GM12878 (cell line): ENCODE measurements around the gene FMNL2.

Experiments
- CBX5 ChIP-seq: sonication (generic); IDR thresholded peaks from 2 replicates; pipeline ENCODE4 v1.6.1; 2016; ENCODE audit warnings: low read depth, moderate library complexity, mild to moderate bottlenecking, inconsistent platforms
- HCFC1 ChIP-seq: fragments of 150-350 bp; IDR thresholded peaks from 2 replicates; pipeline ENCODE4 v1.6.1; 2014; ENCODE audit warnings: low read length
- RFX5 ChIP-seq: IDR thresholded peaks from 2 replicates; pipeline ENCODE4 v1.6.1; 2011; ENCODE audit warnings: low read depth, low read length, improper control_type of control experiment
- SMAD1 ChIP-seq: fragments of 450-650 bp; IDR thresholded peaks from 2 replicates; pipeline ENCODE4 v1.6.1; 2018; ENCODE audit warnings: mild to moderate bottlenecking, low read depth; ENCODE audit not compliant: partially characterized antibody
- SPI1 ChIP-seq: IDR thresholded peaks from 2 replicates; pipeline ENCODE4 v1.6.1; 2011; ENCODE audit warnings: low read depth, mild to moderate bottlenecking, low read length, moderate library complexity, borderline replicate concordance; ENCODE audit not compliant: insufficient read depth
- SREBF2 ChIP-seq: IDR thresholded peaks from 2 replicates; pipeline ENCODE4 v1.6.1; 2012; ENCODE audit warnings: mild to moderate bottlenecking, low read length
- TF ChIP-seq, protein P1 (sequence below): fragments of 450-650 bp; IDR thresholded peaks from 2 replicates; pipeline ENCODE4 v1.6.1; 2017; ENCODE audit warnings: mild to moderate bottlenecking
- TF ChIP-seq, protein P2 (sequence below), 3 experiments: IDR thresholded peaks in 2 of 3; conservative IDR thresholded peaks in 1 of 3; 2 replicates each; pipeline ENCODE4 v1.5.1; 2011; ENCODE audit warnings: low read depth in 3 of 3, low read length in 3 of 3, mild to moderate bottlenecking in 3 of 3, control low read depth in 2 of 3, moderate library complexity in 2 of 3, inconsistent platforms in 1 of 3, mixed read lengths in 1 of 3; ENCODE audit not compliant: control insufficient read depth in 2 of 3, insufficient read depth in 1 of 3; ENCODE audit errors: extremely low read depth in 1 of 3
- TF ChIP-seq, protein P3 (sequence below): IDR thresholded peaks from 2 replicates; pipeline ENCODE4 v1.6.1; 2012; ENCODE audit warnings: low read depth, low read length, improper control_type of control experiment

DNA sequence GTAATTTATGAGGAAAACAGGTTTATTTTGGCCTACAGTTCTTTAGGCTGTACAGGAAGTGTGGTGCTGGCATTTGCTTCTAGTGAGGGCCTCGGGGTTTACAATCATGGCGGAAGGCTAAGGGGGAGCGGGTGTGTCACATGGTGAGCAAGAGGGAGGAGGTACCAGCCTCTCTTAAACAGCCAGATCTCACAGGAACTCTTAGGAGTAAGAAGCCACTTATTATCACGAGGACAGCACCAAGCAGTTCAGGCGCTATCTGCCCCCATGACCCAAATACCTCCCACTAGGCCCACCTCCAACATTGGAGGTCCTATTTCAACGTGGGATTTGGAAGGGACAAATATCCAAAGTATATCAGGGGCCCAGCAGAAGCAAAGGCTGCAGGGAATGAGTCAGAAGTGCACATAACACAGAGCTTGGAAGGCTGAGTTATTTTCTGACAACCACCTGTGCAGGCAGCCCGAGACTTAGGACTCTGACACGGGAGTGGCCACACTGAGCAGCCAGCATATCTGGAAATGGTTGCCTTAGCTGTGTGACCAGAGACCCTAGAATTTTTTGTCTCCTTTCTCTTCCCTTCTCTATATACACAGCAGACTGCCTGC is 211.4 kb downstream of the FMNL2 start:
- no peak for TF ChIP-seq HCFC1
- no peak for TF ChIP-seq RFX5
- TF ChIP-seq, protein P1, sequence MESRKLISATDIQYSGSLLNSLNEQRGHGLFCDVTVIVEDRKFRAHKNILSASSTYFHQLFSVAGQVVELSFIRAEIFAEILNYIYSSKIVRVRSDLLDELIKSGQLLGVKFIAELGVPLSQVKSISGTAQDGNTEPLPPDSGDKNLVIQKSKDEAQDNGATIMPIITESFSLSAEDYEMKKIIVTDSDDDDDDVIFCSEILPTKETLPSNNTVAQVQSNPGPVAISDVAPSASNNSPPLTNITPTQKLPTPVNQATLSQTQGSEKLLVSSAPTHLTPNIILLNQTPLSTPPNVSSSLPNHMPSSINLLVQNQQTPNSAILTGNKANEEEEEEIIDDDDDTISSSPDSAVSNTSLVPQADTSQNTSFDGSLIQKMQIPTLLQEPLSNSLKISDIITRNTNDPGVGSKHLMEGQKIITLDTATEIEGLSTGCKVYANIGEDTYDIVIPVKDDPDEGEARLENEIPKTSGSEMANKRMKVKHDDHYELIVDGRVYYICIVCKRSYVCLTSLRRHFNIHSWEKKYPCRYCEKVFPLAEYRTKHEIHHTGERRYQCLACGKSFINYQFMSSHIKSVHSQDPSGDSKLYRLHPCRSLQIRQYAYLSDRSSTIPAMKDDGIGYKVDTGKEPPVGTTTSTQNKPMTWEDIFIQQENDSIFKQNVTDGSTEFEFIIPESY, result no peak
- no peak for TF ChIP-seq SPI1
- TF ChIP-seq, protein P2, sequence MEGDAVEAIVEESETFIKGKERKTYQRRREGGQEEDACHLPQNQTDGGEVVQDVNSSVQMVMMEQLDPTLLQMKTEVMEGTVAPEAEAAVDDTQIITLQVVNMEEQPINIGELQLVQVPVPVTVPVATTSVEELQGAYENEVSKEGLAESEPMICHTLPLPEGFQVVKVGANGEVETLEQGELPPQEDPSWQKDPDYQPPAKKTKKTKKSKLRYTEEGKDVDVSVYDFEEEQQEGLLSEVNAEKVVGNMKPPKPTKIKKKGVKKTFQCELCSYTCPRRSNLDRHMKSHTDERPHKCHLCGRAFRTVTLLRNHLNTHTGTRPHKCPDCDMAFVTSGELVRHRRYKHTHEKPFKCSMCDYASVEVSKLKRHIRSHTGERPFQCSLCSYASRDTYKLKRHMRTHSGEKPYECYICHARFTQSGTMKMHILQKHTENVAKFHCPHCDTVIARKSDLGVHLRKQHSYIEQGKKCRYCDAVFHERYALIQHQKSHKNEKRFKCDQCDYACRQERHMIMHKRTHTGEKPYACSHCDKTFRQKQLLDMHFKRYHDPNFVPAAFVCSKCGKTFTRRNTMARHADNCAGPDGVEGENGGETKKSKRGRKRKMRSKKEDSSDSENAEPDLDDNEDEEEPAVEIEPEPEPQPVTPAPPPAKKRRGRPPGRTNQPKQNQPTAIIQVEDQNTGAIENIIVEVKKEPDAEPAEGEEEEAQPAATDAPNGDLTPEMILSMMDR (IDR thresholded peaks at IDR 0.05 in 2 of 3, conservative IDR thresholded peaks at IDR 0.05 in 1 of 3; ENCODE audit: control insufficient read depth in 2 of 3, extremely low read depth in 1 of 3, insufficient read depth in 1 of 3, low read depth in 3 of 3, low read length in 3 of 3), result no peak
- no peak for TF ChIP-seq CBX5
- no peak for TF ChIP-seq SMAD1
- no peak for TF ChIP-seq SREBF2
- TF ChIP-seq, protein P3, sequence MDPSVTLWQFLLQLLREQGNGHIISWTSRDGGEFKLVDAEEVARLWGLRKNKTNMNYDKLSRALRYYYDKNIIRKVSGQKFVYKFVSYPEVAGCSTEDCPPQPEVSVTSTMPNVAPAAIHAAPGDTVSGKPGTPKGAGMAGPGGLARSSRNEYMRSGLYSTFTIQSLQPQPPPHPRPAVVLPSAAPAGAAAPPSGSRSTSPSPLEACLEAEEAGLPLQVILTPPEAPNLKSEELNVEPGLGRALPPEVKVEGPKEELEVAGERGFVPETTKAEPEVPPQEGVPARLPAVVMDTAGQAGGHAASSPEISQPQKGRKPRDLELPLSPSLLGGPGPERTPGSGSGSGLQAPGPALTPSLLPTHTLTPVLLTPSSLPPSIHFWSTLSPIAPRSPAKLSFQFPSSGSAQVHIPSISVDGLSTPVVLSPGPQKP, result no peak
